Measurements from ENCODE around the gene PRSS1. TPM values are rescaled to one million over a fixed set of nuclear protein-coding genes. Genes with fewer than 3 reads are reported as not detected.
"Not testable (repeated sequence)": the region's sequence is repeated elsewhere in the genome, so short reads cannot be mapped to it uniquely, and the experiment has no call there.

The PRSS1 gene
- total RNA-seq, 1 donor from 2014 or later = under 0.01 TPM

DNA sequence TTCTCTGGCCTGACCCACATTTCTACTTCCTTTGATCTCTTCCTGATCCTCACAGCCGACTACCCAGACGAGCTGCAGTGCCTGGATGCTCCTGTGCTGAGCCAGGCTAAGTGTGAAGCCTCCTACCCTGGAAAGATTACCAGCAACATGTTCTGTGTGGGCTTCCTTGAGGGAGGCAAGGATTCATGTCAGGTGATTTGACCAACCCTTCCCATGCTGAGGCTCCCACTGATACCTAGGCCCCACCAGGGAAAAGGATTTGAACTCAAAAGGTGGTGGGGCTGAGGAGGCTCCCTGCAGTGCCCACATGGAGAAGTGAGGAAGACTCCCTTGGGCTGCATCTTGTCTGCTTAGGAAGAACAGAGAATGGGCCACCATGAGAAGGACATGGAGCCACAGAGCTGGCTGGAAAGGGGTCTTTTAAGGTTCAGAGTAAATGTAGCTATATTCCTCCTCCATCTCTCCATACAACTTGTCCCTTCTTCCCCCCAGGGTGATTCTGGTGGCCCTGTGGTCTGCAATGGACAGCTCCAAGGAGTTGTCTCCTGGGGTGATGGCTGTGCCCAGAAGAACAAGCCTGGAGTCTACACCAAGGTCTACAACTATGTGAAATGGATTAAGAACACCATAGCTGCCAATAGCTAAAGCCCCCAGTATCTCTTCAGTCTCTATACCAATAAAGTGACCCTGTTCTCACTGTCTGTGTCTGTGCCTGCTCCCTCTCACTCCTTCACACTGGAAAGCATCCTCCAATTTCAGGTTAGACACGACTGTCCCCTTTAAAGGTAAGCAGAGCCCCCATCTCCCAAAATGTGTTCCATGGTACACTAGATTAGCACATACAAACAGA, 3.3 kb downstream of the PRSS1 start:
- no peak for FAIRE-seq
- no peak for TF ChIP-seq CTCF (IDR thresholded peaks at IDR 0.05; ENCODE audit: insufficient read depth, low read length, severe bottlenecking)
- no peaks in the 10 kb centered on the region for H3K36me3 ChIP-seq (ENCODE audit: control insufficient read depth, insufficient read depth, low read length)
- peaks cover 1% of the 10 kb centered on the region for H3K27me3 ChIP-seq (ENCODE audit: control insufficient read depth, insufficient read depth, low read length)
- H3K4me3 ChIP-seq (ENCODE audit: low read depth, low read length) = no peak overlapping the region
- DNase-seq (ENCODE audit: low read depth) = no peak

DNA sequence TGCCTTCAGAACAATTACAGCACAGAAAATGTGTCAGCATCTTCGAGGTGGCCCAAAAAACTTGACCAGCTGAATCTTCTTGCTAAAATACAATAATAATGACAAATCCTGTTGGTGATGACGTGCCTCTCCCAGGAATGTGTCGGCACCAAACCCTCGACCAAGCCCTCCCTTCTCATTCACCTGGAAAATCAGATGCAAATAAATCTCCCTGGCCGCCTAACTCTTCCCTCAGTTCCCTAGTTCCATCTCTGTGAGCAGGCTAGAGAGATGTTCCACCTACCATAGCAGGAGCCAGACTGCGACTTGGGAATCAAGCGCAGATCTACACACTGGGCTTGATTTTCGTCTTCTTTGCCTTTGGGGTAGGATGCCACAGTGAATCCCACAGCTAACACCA, 4.1 kb downstream of the PRSS1 start:
- H3K4me3 ChIP-seq (ENCODE audit: low read depth, low read length) = no peak overlapping the region
- H3K36me3 ChIP-seq (ENCODE audit: control insufficient read depth, insufficient read depth, low read length) = no peaks in the 10 kb centered on the region
- no peak for TF ChIP-seq CTCF (IDR thresholded peaks at IDR 0.05; ENCODE audit: insufficient read depth, low read length, severe bottlenecking)
- DNase-seq (ENCODE audit: low read depth) (no peak), FAIRE-seq (no peak)
- H3K27me3 ChIP-seq (ENCODE audit: control insufficient read depth, insufficient read depth, low read length) = peaks cover 1% of the 10 kb centered on the region

GRCh38 chr7:142753925-142754491, 4.7 kb downstream of the PRSS1 start:
- peak; percentile 81 for FAIRE-seq
- H3K36me3 ChIP-seq (ENCODE audit: control insufficient read depth, insufficient read depth, low read length); DNase-seq (ENCODE audit: low read depth); H3K27me3 ChIP-seq (ENCODE audit: control insufficient read depth, insufficient read depth, low read length); H3K4me3 ChIP-seq (ENCODE audit: low read depth, low read length): not testable (repeated sequence)

DNA sequence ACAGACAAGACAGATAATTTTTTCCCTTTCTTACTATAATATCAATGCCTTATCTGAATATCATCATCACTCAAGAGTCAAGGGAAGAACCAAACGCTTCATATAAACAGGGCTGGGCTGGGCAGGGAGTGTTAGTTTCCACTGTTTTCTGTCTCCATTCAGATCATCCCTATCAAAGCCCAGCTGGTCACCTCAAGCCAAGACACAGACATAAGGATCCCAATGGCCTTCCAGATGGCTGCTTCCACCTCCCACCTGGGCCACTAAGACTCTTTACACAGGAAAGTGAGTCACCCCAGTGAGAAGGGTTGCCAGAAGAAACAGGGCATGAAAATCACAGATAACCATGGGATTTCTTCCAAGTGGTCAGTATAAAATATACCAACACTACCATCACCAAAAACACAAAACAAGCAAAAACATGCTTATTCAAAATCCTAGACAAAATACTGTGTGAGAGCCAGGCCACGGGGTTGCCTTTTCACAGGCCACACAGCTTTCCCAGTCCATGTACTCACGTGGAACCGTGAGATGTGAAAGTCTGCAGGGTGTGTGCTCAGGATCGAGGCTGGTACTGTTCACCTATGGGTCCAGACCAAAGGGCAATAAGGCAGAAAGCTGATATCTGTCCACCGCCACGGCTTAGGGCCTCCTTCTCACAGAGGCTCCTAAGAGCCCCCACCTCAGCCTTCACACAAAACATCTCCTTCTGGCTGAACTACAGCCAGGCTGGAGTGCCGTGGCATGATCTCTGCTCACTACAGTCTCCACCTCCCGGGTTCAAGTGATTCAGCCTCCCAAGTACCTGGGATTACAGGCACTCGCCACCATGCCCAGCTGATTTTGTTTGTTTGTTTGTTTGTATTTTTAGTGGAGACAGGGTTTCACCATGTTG, 5.7 kb downstream of the PRSS1 start:
- no peak for FAIRE-seq
- H3K4me3 ChIP-seq (ENCODE audit: low read depth, low read length) = no peak overlapping the region
- H3K36me3 ChIP-seq (ENCODE audit: control insufficient read depth, insufficient read depth, low read length) = no peaks in the 10 kb centered on the region
- DNase-seq (ENCODE audit: low read depth) = no peak
- TF ChIP-seq CTCF (IDR thresholded peaks at IDR 0.05; ENCODE audit: insufficient read depth, low read length, severe bottlenecking) = no peak
- peaks cover 3% of the 10 kb centered on the region for H3K27me3 ChIP-seq (ENCODE audit: control insufficient read depth, insufficient read depth, low read length)

DNA sequence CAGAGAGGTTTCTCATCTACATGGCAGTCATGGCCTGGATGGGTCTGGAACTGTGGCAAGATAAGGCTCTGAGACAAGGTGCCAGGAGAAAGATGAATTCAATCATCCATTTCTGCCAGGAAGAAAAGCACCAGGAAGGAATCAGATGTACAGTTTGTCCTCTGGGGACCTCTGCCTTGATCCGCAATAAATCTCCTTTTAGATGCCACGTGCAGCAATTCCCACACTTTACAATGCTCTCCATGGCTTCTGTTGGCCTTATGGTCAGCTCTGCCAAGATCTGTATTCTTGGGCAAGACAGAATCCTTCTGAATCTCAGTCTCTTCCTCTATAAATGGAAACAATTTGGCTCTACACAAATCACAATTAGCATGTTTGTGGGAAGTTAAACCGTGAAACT, 9.0 kb downstream of the PRSS1 start:
- peak; percentile 28 for FAIRE-seq
- not testable (repeated sequence) for H3K4me3 ChIP-seq (ENCODE audit: low read depth, low read length); H3K36me3 ChIP-seq (ENCODE audit: control insufficient read depth, insufficient read depth, low read length); DNase-seq (ENCODE audit: low read depth); H3K27me3 ChIP-seq (ENCODE audit: control insufficient read depth, insufficient read depth, low read length)

- Histone ChIP-seq H3K36me3 (ENCODE audit: control insufficient read depth, insufficient read depth, low read length) (no peaks in the 10 kb centered on the region), H3K27me3 (ENCODE audit: control insufficient read depth, insufficient read depth, low read length) (peaks cover 2% of the 10 kb centered on the region), H3K4me3 (ENCODE audit: low read depth, low read length) (no peak overlapping the region)
- DNase-seq (ENCODE audit: low read depth) (no peak), FAIRE-seq (no peak)
- no peak for TF ChIP-seq CTCF (IDR thresholded peaks at IDR 0.05; ENCODE audit: insufficient read depth, low read length, severe bottlenecking)
Observed at GRCh38 chr7:142759433-142759832, 10.2 kb downstream of the PRSS1 start.

Data from bronchial epithelial cell (primary cell).